Hepatocyte (in vitro differentiated cells): ENCODE measurements around the gene IL5. TPM values are rescaled to one million over a fixed set of nuclear protein-coding genes. Genes with fewer than 3 reads are reported as not detected.

Experiments used
- DNase-seq: peaks from one replicate; pipeline ENCODE4 v3.0.0-alpha.2; 2016; ENCODE audit warnings: low spot score
- H2AFZ ChIP-seq: fragments of 200-600 bp; sonication (generic); 2 replicates; pipeline ENCODE4 v1.6.0; 2016; ENCODE audit warnings: antibody characterized with exemption, mild to moderate bottlenecking
- H3K27ac ChIP-seq: fragments of 200-600 bp; sonication (generic); 2 replicates; pipeline ENCODE4 v1.5.1; 2016; ENCODE audit warnings: mild to moderate bottlenecking
- H3K27me3 ChIP-seq: fragments of 200-600 bp; sonication (generic); 2 replicates; pipeline ENCODE4 v1.6.1; 2016
- H3K36me3 ChIP-seq: fragments of 200-600 bp; sonication (generic); replicated peaks from 2 replicates; pipeline ENCODE4 v1.5.1; 2016; ENCODE audit warnings: low read depth; ENCODE audit not compliant: insufficient read depth
- H3K4me1 ChIP-seq: fragments of 200-600 bp; sonication (generic); 2 replicates; pipeline ENCODE4 v1.5.1; 2016; ENCODE audit warnings: mild to moderate bottlenecking, moderate library complexity; ENCODE audit not compliant: insufficient read depth
- H3K4me2 ChIP-seq: fragments of 200-600 bp; sonication (generic); 2 replicates; pipeline ENCODE4 v1.6.0; 2016
- H3K4me3 ChIP-seq: fragments of 200-600 bp; sonication (generic); 2 replicates; pipeline ENCODE4 v1.5.1; 2016; ENCODE audit warnings: mild to moderate bottlenecking
- H3K79me2 ChIP-seq: fragments of 200-600 bp; sonication (generic); 2 replicates; pipeline ENCODE4 v1.6.0; 2017; ENCODE audit warnings: mild to moderate bottlenecking
- H3K9me2 ChIP-seq: fragments of 200-600 bp; sonication (generic); replicated peaks from 2 replicates; pipeline ENCODE4 v1.6.0; 2017; ENCODE audit warnings: mild to moderate bottlenecking; ENCODE audit not compliant: insufficient read depth
- H3K9me3 ChIP-seq: fragments of 200-600 bp; sonication (generic); 2 replicates; pipeline ENCODE4 v1.5.1; 2016; ENCODE audit warnings: low read depth, mild to moderate bottlenecking
- H4K20me1 ChIP-seq: fragments of 200-600 bp; sonication (generic); 2 replicates; pipeline ENCODE4 v1.6.0; 2016; ENCODE audit warnings: mild to moderate bottlenecking; ENCODE audit not compliant: insufficient read depth, poor library complexity, severe bottlenecking
- CTCF ChIP-seq: fragments of 200-600 bp; sonication (generic); IDR thresholded peaks from 2 replicates; pipeline ENCODE4 v1.5.1; 2016; ENCODE audit warnings: antibody characterized with exemption, mild to moderate bottlenecking; ENCODE audit not compliant: poor library complexity
- EZH2 ChIP-seq: fragments of 200-600 bp; sonication (generic); IDR thresholded peaks from 2 replicates; pipeline ENCODE4 v1.6.1; 2016; ENCODE audit warnings: antibody characterized with exemption, mild to moderate bottlenecking, borderline replicate concordance
- EZH2phosphoT487 ChIP-seq: fragments of 200-600 bp; sonication (generic); IDR thresholded peaks from one replicate; pipeline ENCODE4 v1.6.1; 2018; ENCODE audit warnings: antibody characterized with exemption, mild to moderate bottlenecking, low read depth, moderate library complexity; ENCODE audit not compliant: unreplicated experiment, severe bottlenecking
- WGBS: methylation state at CpG from one replicate; pipeline ENCODE4 v1.1.6; 2016; ENCODE audit warnings: low lambda C conversion rate; ENCODE audit errors: missing lambda C conversion rate; 5-methylcytosine and 5-hydroxymethylcytosine counted together
- polyA plus RNA-seq: library from polyadenylated mRNA; unstranded; fragments of >200 nt; fragmentation: Nextera tagmentation; extraction: Ambion mirVana; gene quantifications from 2 replicates; pipeline ENCODE4 v1.2.1, GENCODE V29; 2016
- total RNA-seq: library from RNA; depleted of rRNA; stranded (reverse); fragments of >200 nt; gene quantifications from 2 replicates; pipeline ENCODE4 v1.2.3, GENCODE V29; 2014

IL5 gene
- total and polyA plus RNA-seq, 2 experiments from 2014 or later: not detected

DNA sequence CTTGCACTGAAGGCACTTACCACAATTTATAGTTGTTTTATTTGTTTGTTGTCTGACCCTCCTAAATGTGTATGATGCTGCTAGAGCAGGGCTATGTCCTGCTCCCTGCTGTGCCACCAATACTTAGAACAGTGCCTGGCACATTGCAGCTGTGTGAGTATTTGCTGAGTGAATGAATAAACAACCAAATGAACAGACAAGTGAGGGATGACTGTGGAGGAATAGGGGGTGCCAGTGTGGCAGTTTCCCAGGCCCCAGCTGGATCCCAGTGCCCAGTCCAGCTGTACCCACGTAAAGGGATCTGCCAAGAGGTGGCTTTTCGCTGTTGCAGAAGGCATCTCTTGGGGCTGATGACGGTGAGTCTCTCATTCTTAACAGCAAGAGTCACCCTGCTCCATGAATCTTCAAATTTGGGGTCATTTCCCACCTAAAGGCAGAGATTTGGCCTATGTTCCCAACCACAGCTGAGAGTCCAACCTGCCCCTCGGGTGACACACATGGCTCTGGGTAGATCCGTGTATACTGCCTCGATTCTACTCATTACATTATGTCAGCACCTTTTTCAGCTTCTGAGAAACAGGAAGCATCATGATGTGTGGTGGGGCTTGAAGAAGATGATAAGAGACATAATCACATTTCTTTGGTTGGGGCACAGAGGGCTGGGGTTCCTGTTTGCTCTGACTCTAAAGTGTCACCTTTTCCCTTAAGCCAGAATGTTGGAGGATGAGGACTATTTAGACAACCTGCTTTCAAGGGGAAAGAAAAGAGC is 14.3 kb downstream of the IL5 start:
- no peaks in the 10 kb centered on the region for H3K79me2 ChIP-seq
- TF ChIP-seq EZH2phosphoT487 (no peak), CTCF (no peak), EZH2 (no peak)
- peaks cover 5% of the 10 kb centered on the region for H3K27me3 ChIP-seq
- no peaks in the 10 kb centered on the region for H3K4me1 ChIP-seq
- 75% methylated on average over 6 of the region's 6 CpGs for WGBS
- no peak overlapping the region for H3K27ac ChIP-seq
- DNase-seq: no peak
- H3K36me3 ChIP-seq: no peaks in the 10 kb centered on the region
- no peaks in the 10 kb centered on the region for H4K20me1 ChIP-seq
- no peaks in the 10 kb centered on the region for H3K9me2 ChIP-seq
- no peak overlapping the region for H2AFZ ChIP-seq
- H3K9me3 ChIP-seq: no peaks in the 10 kb centered on the region
- no peak overlapping the region for H3K4me3 ChIP-seq
- no peak overlapping the region for H3K4me2 ChIP-seq

DNA sequence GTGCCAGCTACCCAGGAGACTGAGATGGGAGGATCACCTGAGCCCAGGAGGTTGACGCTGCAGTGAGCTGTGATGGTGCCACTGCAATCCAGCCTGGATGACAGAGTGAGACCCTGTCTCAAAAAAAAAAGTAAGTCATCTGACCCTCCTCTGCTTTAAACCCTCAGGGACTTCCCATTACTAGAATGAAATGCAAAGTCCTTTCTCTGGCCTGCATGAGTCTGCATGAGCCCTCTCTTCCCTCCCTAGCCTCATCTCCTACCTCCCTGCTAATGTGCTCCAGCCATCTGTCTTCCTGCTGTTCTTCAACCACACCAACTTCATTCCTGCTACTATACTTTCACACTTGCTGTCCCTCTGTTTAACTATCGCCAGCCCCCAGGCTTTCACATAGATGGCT is 15.3 kb downstream of the IL5 start:
- 100% methylated on average over 2 of the region's 2 CpGs for WGBS
- no peak for TF ChIP-seq CTCF
- no peak for TF ChIP-seq EZH2phosphoT487
- TF ChIP-seq EZH2: no peak
- H3K4me2 ChIP-seq: no peak overlapping the region

DNA sequence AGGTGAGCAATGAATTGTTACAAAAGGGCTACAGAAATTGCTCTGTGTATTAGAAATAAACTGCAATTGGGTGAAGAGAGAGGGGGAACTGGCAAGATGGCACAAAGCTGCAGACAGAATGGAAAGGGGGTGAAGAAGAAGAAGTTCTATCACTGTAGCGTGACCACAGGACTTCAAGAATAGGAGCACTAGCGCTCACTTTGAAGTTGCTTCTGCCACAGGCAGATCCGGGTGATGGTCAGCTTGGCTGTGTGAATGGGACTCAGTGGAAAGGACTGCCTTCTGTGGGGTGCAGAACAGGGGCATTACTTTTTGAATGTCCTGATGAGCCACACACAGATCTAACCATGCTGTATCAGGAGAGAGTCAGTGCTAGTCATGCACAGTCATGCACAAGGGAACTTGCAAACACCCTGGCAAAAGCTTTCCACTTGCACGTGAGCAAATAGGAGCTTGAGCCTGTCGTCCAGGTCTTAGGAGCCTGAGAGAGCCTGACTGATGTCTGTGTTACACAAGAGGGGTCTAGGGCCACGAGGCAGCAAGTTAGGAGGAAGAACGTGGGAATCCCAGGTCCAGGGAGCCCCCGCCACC is 16.3 kb downstream of the IL5 start:
- H3K27ac ChIP-seq: no peak overlapping the region
- no peak for TF ChIP-seq EZH2
- TF ChIP-seq CTCF: no peak
- no peak for TF ChIP-seq EZH2phosphoT487
- WGBS: 73% methylated on average over 8 of the region's 8 CpGs
- no peak overlapping the region for H3K4me2 ChIP-seq
- H3K36me3 ChIP-seq: no peaks in the 10 kb centered on the region
- no peaks in the 10 kb centered on the region for H3K4me1 ChIP-seq
- H2AFZ ChIP-seq: no peak overlapping the region
- H3K79me2 ChIP-seq: no peaks in the 10 kb centered on the region
- peaks cover 5% of the 10 kb centered on the region for H3K27me3 ChIP-seq
- DNase-seq: no peak
- no peaks in the 10 kb centered on the region for H3K9me3 ChIP-seq
- no peaks in the 10 kb centered on the region for H4K20me1 ChIP-seq
- H3K9me2 ChIP-seq: no peaks in the 10 kb centered on the region
- H3K4me3 ChIP-seq: no peak overlapping the region

More for the DNA sequence above, 15.3 kb downstream of the IL5 start:
- Histone ChIP-seq H2AFZ (no peak overlapping the region), H3K27me3 (peaks cover 5% of the 10 kb centered on the region), H4K20me1 (no peaks in the 10 kb centered on the region), H3K9me3 (no peaks in the 10 kb centered on the region), H3K4me1 (no peaks in the 10 kb centered on the region), H3K27ac (no peak overlapping the region), H3K9me2 (no peaks in the 10 kb centered on the region), H3K36me3 (no peaks in the 10 kb centered on the region), H3K79me2 (no peaks in the 10 kb centered on the region), H3K4me3 (no peak overlapping the region)
- DNase-seq: no peak
